HG02678 (cell line): ENCODE results near the gene RARB.

ENCODE experiments used
- ATAC-seq: cut with Tn5 transposase; IDR thresholded peaks from one replicate; pipeline ENCODE4 v1.9.1; 2021; ENCODE audit warnings: mild to moderate bottlenecking, moderate library complexity; ENCODE audit not compliant: unreplicated experiment

Gene RARB

DNA sequence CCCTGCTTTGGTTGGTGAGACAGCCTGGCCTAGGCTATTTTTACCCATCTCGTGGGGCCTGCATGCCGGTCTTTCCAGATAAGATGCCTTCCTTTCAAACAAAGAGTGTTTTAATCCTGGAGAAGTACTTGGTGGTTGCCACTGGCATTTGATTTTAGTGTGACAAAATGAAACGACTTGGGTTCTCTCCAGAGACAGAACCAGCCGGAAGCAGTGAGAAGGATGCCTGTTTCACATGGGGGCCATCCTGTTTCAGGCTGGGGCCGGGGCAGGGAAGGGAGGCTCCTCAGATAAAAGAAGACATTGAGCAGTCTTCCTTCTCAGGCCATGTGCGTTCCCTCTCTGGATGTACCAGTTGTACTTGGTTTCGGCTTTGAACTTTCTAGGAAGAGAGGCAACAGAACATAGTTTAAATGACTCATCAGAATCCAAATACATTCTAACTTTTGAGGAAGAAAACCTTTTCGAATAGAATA is 161.8 kb downstream of the RARB start:
- no peak for ATAC-seq

DNA sequence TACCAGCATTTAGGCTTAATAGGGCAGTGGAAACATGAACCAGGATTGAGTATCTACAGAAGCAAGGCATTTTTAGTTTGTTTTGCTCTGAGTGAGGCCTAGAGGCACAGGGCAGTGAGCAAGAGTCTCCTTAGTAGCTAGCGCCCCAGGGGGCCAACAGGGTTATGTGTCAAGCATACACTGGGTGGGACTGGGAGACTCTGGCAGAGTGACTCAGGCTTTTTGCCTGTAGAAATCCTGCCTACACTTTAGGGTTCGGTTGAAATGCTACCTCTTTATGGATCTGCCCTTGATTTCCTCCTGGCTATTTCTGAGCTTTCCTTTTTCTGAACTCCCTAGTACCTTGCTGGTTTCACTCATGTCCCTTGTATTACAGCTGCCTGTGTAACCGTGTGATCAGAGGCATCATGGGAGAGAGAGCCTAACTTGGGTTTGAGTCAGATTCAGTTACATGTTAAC is 164.5 kb downstream of the RARB start:
- no peak for ATAC-seq

DNA sequence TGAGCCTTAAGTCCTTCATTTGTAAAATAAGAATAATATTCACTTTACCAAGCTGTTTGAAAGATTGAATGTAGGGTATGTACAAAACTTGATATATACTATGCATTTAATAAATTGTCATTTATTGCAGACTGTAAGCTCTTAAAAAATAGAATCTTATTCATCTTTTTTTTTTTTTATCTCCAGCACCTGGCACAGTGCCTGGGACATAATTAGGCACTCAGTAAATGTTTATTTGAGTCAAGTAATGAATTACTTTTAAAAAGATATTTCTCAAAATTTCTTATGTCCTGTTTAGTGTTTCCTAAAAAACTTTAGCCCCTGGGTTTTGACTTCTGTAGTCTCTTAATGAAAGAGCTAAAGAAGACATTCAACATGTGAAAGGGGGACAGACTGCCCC is 164.9 kb downstream of the RARB start:
- ATAC-seq, result no peak

DNA sequence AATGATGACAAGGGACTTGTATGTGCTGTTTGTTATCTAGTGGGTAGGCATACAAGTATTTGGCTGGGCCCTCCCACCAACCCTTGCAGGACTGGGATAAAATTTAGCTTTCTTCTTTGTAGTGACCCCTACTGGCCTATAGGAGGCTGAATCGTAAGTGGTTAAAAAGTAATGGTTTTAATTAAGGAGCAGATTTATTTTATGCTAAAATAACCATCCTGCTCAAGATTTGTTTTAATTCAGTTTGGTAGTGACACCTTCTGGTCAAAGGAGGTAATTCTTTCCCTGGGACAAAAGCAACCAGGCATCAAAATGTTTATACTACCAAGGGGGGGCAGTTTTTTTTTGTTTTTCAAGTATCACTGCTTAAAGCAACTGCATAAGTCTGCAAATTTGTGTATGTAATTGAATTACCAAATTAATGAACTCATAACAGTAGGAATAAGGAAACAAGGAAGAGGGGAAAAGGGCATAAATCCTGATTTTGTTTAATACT is 166.0 kb downstream of the RARB start:
- ATAC-seq, result peak; percentile 48

DNA sequence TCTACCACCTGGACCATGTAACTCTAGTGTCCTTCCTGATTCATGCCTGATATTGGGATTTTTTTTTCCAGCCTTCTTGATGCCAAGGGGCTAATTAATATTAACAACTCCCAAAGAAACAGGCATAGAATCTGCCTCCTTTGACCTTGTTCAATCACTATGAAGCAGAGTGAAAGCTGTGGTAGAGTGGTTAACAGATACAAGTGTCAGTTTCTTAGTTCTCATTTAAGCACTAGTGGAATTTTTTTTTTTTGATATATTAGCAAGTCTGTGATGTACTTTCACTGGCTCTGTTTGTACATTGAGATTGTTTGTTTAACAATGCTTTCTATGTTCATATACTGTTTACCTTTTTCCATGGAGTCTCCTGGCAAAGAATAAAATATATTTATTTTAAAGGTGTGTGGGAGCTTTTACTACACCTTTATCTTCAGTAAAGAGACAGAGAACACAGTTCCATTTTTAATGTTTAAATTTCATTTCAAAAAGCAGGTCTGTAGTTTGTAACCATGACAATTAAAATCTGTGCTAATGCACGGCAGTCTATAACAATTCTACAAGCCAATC is 169.6 kb downstream of the RARB start:
- ATAC-seq, result no peak

DNA sequence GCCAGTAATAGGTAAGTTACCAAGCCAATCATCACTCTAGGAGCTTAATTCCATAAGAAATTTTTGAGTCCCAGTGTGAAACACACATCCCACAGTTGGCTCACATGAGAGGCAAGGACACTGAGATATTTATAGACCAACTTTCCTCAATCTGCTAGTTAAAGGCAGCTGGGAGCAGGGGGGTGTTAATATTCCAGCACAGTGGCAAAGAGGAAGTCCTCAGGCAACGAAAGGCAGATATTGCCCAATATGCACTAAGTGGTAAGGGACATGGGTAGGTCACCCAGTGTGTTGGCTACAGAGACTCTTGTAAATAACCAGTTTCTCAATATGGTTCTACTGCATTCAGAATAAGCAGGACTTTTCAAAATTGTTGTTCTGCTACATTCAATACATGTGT is 175.6 kb downstream of the RARB start:
- no peak for ATAC-seq

DNA sequence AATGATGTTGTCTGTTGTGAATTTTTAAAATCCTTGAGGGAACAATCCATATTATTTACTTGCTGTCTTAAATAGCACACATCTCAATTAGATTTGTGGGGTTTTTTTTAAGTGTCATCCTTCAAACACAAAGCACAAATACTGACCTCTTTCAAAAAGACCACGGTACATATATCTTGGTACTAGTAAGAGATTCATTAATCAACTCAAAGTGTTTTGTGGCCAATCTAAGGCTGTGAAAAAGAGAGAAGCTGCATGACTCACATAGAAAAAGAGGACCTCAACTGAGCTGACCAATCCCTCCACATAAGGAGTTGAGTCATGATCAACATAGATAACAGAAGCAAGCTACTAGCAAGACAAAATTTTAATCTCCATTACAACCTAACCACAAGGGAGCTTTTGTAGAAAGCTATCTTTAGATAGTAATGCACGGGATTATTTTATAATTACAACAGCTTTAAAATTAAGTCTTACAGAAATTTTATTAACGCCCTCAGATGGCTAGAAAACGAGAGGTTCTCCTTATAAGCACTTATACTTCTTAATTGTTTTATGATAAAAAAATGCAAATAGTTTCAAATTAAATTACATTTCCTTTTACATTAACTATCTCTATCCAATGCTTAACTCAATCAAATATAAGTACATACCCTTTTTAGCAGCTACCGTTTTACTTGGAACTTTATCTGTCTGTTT is 176.2 kb downstream of the RARB start:
- no peak for ATAC-seq

DNA sequence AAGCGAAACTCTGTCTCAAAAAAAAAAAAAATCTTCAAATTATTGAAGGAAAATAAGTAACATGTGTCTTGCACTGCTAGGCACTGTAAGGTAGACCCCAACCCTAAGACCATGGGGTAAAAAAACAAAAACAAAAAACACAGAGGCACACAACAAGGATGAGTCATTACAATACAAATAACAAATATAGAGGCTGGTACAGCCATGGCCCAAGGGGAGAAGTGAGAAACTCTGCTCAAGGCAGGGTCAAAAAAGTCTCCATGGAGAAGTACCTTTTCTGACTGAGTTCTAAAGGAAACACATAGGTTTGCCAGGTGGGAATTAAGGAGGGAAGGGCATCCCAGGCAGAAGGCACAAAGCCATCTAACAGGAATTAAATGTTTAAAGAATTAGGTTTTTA is 182.1 kb downstream of the RARB start:
- no peak for ATAC-seq

DNA sequence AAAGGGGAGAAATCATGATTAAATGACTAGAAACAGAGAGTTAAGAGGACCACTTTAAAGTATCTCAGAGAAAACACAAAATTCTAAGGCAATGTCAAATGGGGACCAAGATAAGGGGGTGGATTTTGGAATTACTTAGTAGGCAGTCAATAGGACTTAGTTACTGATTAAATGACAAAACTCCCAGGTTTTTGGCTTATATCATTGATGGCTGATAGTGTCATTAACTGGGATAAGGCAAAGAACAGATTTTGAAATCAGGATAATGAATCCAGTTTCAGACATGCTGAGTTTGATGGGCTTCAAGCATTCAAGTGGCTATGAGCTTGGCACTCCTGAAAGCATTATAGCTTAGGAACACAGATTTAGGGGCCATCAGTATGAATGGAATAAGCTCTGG is 182.7 kb downstream of the RARB start:
- ATAC-seq, result no peak

DNA sequence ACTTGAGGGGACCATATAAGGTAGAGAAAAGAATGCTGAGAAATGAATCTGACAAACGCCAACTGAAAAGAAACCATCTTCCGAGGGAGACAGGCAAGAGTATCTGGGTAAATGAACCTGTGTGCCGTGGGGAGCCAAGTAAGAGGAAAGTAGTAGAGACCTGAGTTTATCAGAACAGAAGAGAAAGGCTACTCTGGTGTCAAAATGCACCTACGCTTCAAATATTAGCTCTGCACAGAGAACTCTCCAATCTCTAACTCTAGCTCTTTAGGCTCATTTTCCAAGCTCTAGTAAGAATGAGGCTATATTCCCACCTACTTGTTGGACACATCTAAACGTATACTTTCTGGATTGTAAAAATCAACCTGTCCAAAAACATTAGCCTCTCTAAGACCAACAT is 183.1 kb downstream of the RARB start:
- no peak for ATAC-seq

DNA sequence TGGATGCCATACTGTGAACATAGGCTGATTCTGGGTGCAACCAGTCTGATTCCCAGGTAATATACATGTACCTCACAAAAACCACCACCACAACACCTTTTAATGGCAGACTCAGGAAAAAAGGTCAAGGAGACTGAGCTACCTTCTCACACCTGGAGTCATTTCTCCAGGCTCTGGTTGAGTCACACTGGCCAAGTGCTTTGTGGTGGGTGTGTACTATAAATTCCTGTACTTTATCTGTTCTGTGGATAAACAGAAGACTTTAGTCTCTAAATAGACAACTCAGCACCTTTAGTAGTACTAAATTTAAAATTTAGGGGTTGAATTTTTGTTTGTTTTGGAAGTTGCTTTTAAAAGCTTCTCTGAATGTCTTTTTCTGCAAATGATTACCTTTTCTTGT is 190.0 kb downstream of the RARB start:
- ATAC-seq, result no peak

DNA sequence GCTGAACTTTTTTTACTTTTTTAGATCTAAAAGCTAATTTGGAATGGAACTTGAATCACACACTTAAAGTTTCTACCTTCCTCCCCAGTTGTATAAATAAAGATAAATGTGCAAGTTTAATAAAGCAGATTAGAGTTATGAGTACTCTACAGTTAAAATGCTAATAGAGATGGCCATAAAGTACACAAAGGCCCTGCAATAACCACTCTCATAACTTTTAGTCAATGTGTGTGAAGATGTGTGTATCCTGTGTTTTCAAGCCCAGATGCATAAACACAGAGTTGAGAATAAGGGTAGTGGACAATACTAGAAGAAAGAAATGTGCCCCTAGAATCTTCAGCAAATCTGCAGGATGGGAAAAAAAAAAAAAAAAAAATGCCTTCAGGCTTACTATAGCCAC is 191.3 kb downstream of the RARB start:
- no peak for ATAC-seq

DNA sequence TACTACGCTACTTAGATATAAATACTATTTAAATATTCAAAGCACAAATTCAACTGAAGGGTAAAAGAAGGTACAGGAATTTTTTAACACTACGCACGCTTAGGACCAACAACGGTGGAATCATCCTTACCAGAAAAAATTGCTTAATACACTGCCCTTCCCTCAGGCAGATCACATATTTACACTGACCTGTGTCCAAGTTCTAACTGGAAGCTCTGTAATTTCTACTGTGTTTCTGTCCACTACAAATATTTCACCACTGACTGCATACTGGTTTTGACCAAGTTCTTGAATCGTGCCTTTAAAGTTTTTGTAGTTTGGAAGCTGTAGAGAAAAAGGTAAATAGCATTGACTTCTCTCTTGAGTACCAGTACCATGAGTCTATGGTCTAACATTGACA is 192.4 kb downstream of the RARB start:
- no peak for ATAC-seq

DNA sequence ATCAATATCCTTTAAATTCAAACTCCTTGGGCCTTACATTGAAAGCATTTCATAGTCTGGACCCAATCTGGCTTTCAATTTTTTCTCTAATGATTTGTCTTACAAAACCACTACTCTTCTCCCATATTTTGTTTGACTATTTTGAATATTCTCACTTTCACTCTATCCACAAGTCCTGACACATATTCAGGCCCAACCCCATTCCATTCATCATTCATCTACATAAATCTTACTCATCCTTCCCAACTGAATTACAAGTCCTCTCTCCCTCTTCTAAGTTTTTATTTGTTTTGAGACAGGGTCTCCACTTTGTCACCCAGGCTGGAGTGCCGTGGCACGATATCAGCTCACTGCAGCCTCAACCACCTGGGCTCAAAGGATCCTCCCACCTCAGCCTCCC is 193.0 kb downstream of the RARB start:
- no peak for ATAC-seq

DNA sequence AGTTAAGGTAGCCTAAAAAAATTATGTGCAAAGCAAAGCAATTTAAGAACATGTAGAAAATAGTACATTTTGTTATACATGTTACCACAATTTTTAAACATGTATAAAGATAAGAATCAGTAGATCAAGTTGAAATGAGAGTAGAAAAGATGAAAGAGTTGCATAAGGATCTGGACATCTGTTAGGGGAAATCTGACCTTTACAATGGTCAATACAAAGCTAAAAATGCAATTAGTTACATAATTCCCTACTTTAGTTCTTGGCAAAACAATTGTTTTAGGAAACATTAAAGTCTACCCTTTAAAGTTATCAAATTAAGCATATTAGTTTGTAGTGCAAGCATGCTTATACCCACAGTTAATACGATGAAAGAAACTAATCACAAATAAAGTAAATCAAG is 203.9 kb downstream of the RARB start:
- no peak for ATAC-seq

DNA sequence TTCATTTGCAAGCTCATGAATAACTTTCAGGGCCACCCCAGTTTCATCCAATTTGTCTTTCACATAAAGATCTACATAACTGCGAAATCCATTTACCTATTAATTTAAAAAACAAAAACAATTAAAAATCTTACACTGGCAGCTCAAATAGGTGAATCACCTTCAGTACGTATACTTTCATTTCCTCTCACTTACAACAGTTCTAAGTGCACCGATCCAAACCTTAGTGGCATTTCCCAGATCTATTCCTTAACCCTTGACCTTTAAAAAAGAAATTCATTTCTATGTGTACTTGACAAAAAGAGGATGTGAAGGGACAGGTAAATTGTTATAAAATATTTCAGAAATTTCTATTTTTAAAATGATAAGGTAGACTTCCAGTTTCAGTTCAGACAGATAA is 205.9 kb downstream of the RARB start:
- no peak for ATAC-seq

DNA sequence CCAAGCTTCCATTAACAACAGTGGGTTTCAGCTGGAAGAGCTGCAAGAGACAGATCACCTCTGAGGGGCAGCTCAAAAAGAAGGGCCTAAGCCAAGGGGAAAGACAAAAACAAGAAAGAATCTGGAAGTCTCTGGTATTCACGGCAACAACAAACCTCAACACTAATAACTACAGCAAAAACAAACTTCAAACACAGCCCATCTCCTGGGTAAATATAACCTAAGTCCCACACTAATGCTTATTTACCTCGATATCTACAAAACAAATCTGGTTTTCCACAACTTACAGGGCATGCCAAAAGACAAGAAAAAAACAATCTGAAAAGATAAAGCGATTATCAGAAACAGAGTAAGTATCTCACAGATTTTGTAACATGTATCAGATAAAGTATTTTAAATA is 207.0 kb downstream of the RARB start:
- no peak for ATAC-seq
